ENCODE results near the gene RASSF7. TPM values are rescaled to one million over a fixed set of nuclear protein-coding genes. Genes with fewer than 3 reads are reported as not detected.
A peak's percentile ranks its signal among the peaks of the same experiment; 100 is the strongest.

The RASSF7 gene
- polyA plus RNA-seq, 1 experiment = 25.1 TPM

DNA sequence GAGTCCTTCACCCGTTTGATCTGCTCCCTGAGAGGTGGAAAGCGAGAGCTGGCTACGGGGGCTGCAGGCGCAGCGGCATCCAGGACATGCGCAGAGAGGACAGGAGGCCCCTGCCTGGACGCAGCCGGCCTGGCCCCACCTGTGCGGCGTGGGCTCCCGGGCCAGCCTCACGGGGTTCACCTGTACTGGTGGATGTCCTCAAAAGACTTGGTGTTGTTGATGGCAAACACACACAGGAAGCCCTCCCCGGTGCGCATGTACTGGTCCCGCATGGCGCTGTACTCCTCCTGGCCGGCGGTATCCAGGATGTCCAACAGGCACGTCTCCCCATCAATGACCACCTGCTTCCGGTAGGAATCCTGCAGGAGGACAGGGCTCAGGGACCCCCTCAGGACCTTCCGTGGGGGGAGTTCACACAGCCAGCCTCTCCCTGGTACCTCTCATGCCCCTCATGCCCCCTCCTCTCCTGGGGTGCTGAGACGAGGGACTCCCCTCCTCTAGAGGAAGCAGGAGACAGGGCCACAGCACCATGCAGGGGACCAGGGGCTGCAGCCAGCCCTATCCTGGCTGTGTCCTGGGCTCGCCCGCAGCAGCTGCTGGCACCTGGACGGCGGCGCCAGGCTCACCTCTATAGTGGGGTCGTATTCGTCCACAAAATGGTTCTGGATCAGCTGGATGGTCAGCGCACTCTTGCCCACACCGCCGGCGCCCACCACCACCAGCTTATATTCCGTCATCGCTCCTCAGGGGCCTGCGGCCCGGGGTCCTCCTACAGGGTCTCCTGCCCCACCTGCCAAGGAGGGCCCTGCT lies 27.0 kb upstream of the RASSF7 start:
- DNase-seq (ENCODE audit: low read depth) = no peak
- H3K4me3 ChIP-seq (ENCODE audit: low read depth, low read length) = peak overlapping the region; percentile 65
- peaks cover 22% of the 10 kb centered on the region for H3K36me3 ChIP-seq (ENCODE audit: control insufficient read depth, insufficient read depth, low read length)
- TF ChIP-seq CTCF (IDR thresholded peaks at IDR 0.05; ENCODE audit: insufficient read depth, low read depth, low read length) = no peak
- H3K27me3 ChIP-seq (ENCODE audit: control insufficient read depth, insufficient read depth, low read length) = no peaks in the 10 kb centered on the region
- CTCF ChIA-PET = interaction anchor here (0.8 to 2.7 kb wide), 3 partner anchors 9 to 15 kb away, joined by 3 to 13 read pairs (median 4); no protein-coding TSS in a partner anchor
- POLR2A ChIA-PET = no interaction called here

DNA sequence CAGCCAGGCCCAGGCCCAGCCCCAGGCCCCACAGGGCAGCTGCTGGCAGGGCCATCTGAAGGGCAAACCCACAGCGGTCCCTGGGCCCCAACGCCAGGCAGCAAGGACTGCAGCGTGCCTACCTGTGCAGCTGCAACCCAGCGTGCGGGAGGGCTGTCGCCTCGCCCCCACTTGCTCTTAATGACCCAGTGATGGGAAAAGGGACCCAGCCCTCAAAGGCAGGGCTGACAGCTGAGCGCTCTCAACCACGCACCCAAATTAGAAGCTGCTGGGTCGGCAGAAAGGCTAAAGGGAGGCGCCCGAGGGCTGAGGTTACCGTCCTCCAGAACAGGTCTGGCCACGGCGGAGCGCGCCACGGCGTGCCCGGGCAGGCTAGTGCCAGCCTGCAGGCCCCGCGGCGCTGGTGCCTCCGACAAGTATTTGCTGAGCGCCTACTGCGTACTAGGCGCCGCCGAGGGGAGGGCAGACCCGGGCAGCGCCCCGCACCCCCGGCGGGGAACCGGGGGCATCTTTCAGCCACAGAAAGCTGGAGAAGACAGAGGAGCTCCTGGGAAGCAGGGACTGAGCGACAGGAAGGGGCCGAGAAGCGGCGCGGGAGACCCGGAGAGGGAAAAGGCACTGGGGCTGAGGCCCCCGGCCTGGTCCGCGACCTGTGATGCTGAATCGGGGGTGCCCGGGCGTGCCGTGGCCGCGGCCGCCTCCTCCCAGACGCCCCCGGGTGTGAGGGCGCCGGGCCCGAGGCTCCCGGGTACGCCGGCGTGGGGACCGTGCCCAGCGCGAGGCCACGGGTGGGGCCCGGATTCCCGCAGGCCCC lies 26.2 kb upstream of the RASSF7 start:
- no peak for DNase-seq (ENCODE audit: low read depth)
- peaks cover 22% of the 10 kb centered on the region for H3K36me3 ChIP-seq (ENCODE audit: control insufficient read depth, insufficient read depth, low read length)
- H3K4me3 ChIP-seq (ENCODE audit: low read depth, low read length) = peak overlapping the region; percentile 65
- ChIA-PET POLR2A (no interaction called here), CTCF (interaction anchor here (0.8 to 2.7 kb wide), 4 partner anchors 9 to 85 kb away, joined by 3 to 13 read pairs (median 4); no protein-coding TSS in a partner anchor)
- no peaks in the 10 kb centered on the region for H3K27me3 ChIP-seq (ENCODE audit: control insufficient read depth, insufficient read depth, low read length)
- TF ChIP-seq CTCF (IDR thresholded peaks at IDR 0.05; ENCODE audit: insufficient read depth, low read depth, low read length) = no peak

- Histone ChIP-seq H3K36me3 (ENCODE audit: control insufficient read depth, insufficient read depth, low read length) (peaks cover 22% of the 10 kb centered on the region), H3K27me3 (ENCODE audit: control insufficient read depth, insufficient read depth, low read length) (no peaks in the 10 kb centered on the region), H3K4me3 (ENCODE audit: low read depth, low read length) (peak overlapping the region; percentile 65)
- POLR2A ChIA-PET = no interaction called here
- CTCF ChIA-PET = interaction anchor here (1.0 to 2.7 kb wide), 3 partner anchors 16 to 86 kb away, joined by 3 to 13 read pairs (median 5); no protein-coding TSS in a partner anchor
- TF ChIP-seq CTCF (IDR thresholded peaks at IDR 0.05; ENCODE audit: insufficient read depth, low read depth, low read length) = no peak
- DNase-seq (ENCODE audit: low read depth) = no peak
Observed at GRCh38 chr11:535210-535518, 25.6 kb upstream of the RASSF7 start.

GRCh38 chr11:535519-536454 lies 25.0 kb upstream of the RASSF7 start, which contains the start of gene HRAS:
HRAS (minus strand) TSS chr11:535576.
- ChIA-PET POLR2A (interaction anchor here (0.6 kb wide), 1 partner anchor 41 kb away, joined by 3 read pairs; the partner anchor contains the start of gene PHRF1), CTCF (interaction anchor here (0.6 to 1.5 kb wide), 5 partner anchors 13 to 210 kb away, joined by 3 to 5 read pairs (median 4); no protein-coding TSS in a partner anchor)
- no peak for TF ChIP-seq CTCF (IDR thresholded peaks at IDR 0.05; ENCODE audit: insufficient read depth, low read depth, low read length)
- no peaks in the 10 kb centered on the region for H3K27me3 ChIP-seq (ENCODE audit: control insufficient read depth, insufficient read depth, low read length)
- peak within 1 kb of the TSS; percentile 65 for H3K4me3 ChIP-seq (ENCODE audit: low read depth, low read length)
- H3K36me3 ChIP-seq (ENCODE audit: control insufficient read depth, insufficient read depth, low read length) = peaks cover 22% of the 10 kb centered on the region
- DNase-seq (ENCODE audit: low read depth) = peak; percentile 60
